IMR-90 (cell line): ENCODE measurements around the gene NKX6-1. TPM values are rescaled to one million over a fixed set of nuclear protein-coding genes. Genes with fewer than 3 reads are reported as not detected.

Experiments used
- ATAC-seq: fragments of 200-7000 bp; cut with Tn5 transposase; 2 replicates; pipeline ENCODE4 v1.9.1; 2020; ENCODE audit warnings: low read depth, mild to moderate bottlenecking, moderate library complexity
- BruUV-seq: library from RNA; stranded (reverse); fragments of 400-500 nt; replicated peaks from 2 replicates; lab custom pipeline; 2021; lab: Mats Ljungman, UMichigan
- CTCF ChIA-PET: fragments of 300-600 bp; formaldehyde crosslinking; extraction: SDS; loops from one replicate; lab custom pipeline; 2021; ENCODE audit warnings: antibody characterized with exemption; lab: Yijun Ruan, JAX
- POLR2A ChIA-PET: fragments of 300-600 bp; sonication (Branson Sonifier 250); formaldehyde crosslinking; loops from one replicate; lab custom pipeline; 2022; ENCODE audit warnings: antibody characterized with exemption; ENCODE audit not compliant: unreplicated experiment; lab: Charles Lee
- DNase-seq: peaks from one replicate; pipeline ENCODE4 v3.0.0; 2013
- H2AFZ ChIP-seq: replicated peaks from 2 replicates; pipeline ENCODE3; 2013; ENCODE audit warnings: low read length, mild to moderate bottlenecking; ENCODE audit not compliant: poor library complexity
- H2AK5ac ChIP-seq: 2 replicates; pipeline ENCODE4 v1.6.1; 2013; ENCODE audit warnings: low read depth, low read length, inconsistent platforms
- H2AK9ac ChIP-seq: replicated peaks from 2 replicates; pipeline ENCODE3; 2013; ENCODE audit warnings: mild to moderate bottlenecking, low read depth, low read length, moderate library complexity; ENCODE audit not compliant: poor library complexity
- H2BK120ac ChIP-seq: 2 replicates; pipeline ENCODE4 v1.6.1; 2013; ENCODE audit warnings: low read depth, low read length, inconsistent platforms
- H2BK15ac ChIP-seq: 3 replicates; pipeline ENCODE4 v1.6.1; 2013; ENCODE audit warnings: low read depth, low read length, inconsistent platforms
- H2BK20ac ChIP-seq: 2 replicates; pipeline ENCODE4 v1.6.1; 2013; ENCODE audit warnings: low read depth, mild to moderate bottlenecking, inconsistent platforms, low read length, moderate library complexity
- H2BK5ac ChIP-seq: 2 replicates; pipeline ENCODE4 v1.6.1; 2013; ENCODE audit warnings: mild to moderate bottlenecking, low read depth, low read length, inconsistent platforms; ENCODE audit not compliant: poor library complexity, severe bottlenecking
- H3K14ac ChIP-seq: replicated peaks from 2 replicates; pipeline ENCODE4 v1.6.1; 2013; ENCODE audit warnings: low read depth, low read length, inconsistent platforms
- H3K18ac ChIP-seq: 2 replicates; pipeline ENCODE4 v1.6.1; 2013; ENCODE audit warnings: low read depth, low read length, control low read depth
- H3K23ac ChIP-seq: 2 replicates; pipeline ENCODE4 v1.6.1; 2013; ENCODE audit warnings: low read depth, low read length, inconsistent platforms
- H3K27ac ChIP-seq: 2 replicates; pipeline ENCODE4 v1.5.1; 2013; ENCODE audit warnings: mild to moderate bottlenecking, control low read depth, low read length; ENCODE audit not compliant: insufficient read depth
- H3K27me3 ChIP-seq: 2 replicates; pipeline ENCODE4 v1.6.1; 2013; ENCODE audit warnings: low read length; ENCODE audit not compliant: control insufficient read depth, insufficient read depth
- H3K36me3 ChIP-seq: 2 replicates; pipeline ENCODE4 v1.6.1; 2013; ENCODE audit warnings: low read length, mixed read lengths; ENCODE audit not compliant: control insufficient read depth, insufficient read depth
- H3K4ac ChIP-seq: 2 replicates; pipeline ENCODE4 v1.6.1; 2013; ENCODE audit warnings: low read depth, low read length, inconsistent platforms
- H3K4me1 ChIP-seq: 2 replicates; pipeline ENCODE4 v1.6.1; 2013; ENCODE audit warnings: low read length, mixed read lengths; ENCODE audit not compliant: control insufficient read depth, insufficient read depth
- H3K4me2 ChIP-seq: 2 replicates; pipeline ENCODE4 v1.6.1; 2013; ENCODE audit warnings: low read depth, mild to moderate bottlenecking, control low read depth, low read length, moderate library complexity
- H3K4me3 ChIP-seq: 2 replicates; pipeline ENCODE4 v1.5.1; 2013; ENCODE audit warnings: low read depth, mild to moderate bottlenecking, control low read depth, low read length, moderate library complexity; ENCODE audit not compliant: insufficient read depth
- H3K56ac ChIP-seq: 2 replicates; pipeline ENCODE4 v1.6.1; 2013; ENCODE audit warnings: low read length, inconsistent platforms; ENCODE audit not compliant: insufficient read depth; ENCODE audit errors: extremely low read depth
- H3K79me1 ChIP-seq, 2 experiments: 2 replicates each; pipeline ENCODE4 v1.6.1; 2013; ENCODE audit warnings: low read length in 2 of 2, inconsistent platforms in 1 of 2, low read depth in 1 of 2
- H3K9ac ChIP-seq: 2 replicates; pipeline ENCODE4 v1.6.1; 2013; ENCODE audit warnings: low read depth, low read length, control low read depth
- H3K9me1 ChIP-seq: 2 replicates; pipeline ENCODE4 v1.6.1; 2013; ENCODE audit warnings: low read length, inconsistent platforms; ENCODE audit not compliant: insufficient read depth
- H3K9me3 ChIP-seq: 2 replicates; pipeline ENCODE4 v1.6.1; 2013; ENCODE audit warnings: low read length; ENCODE audit not compliant: control insufficient read depth, insufficient read depth
- H4K20me1 ChIP-seq: 2 replicates; pipeline ENCODE4 v1.6.1; 2013; ENCODE audit warnings: low read length, inconsistent platforms; ENCODE audit not compliant: insufficient read depth
- H4K5ac ChIP-seq: 2 replicates; pipeline ENCODE4 v1.6.1; 2013; ENCODE audit warnings: mild to moderate bottlenecking, low read depth, low read length, control low read depth
- H4K8ac ChIP-seq, 2 experiments: 2 replicates each; pipeline ENCODE4 v1.6.1; 2013; ENCODE audit warnings: low read depth in 2 of 2, low read length in 2 of 2, control low read depth in 1 of 2, inconsistent platforms in 1 of 2
- H4K91ac ChIP-seq: 2 replicates; pipeline ENCODE4 v1.6.1; 2013; ENCODE audit warnings: low read depth, low read length, inconsistent platforms; ENCODE audit not compliant: insufficient read depth
- BHLHE40 ChIP-seq: fragments of 150-350 bp; IDR thresholded peaks from 2 replicates; pipeline ENCODE4 v1.6.1; 2016; ENCODE audit warnings: mild to moderate bottlenecking, low read depth, low read length
- CEBPB ChIP-seq: IDR thresholded peaks from 2 replicates; pipeline ENCODE4 v1.6.1; 2012; ENCODE audit warnings: low read depth, low read length, improper control_type of control experiment
- CHD1 ChIP-seq: IDR thresholded peaks from 2 replicates; pipeline ENCODE4 v1.6.1; 2012; ENCODE audit warnings: low read depth, low read length, improper control_type of control experiment
- FOS ChIP-seq: fragments of 150-350 bp; IDR thresholded peaks from 2 replicates; pipeline ENCODE4 v1.6.1; 2016; ENCODE audit warnings: low read depth, low read length
- MAFK ChIP-seq: IDR thresholded peaks from 2 replicates; pipeline ENCODE4 v1.6.1; 2012; ENCODE audit warnings: low read depth, low read length, improper control_type of control experiment
- MAZ ChIP-seq: IDR thresholded peaks from 2 replicates; pipeline ENCODE4 v1.6.1; 2012; ENCODE audit warnings: low read depth, mild to moderate bottlenecking, low read length, improper control_type of control experiment, moderate library complexity, borderline replicate concordance
- MXI1 ChIP-seq: IDR thresholded peaks from 2 replicates; pipeline ENCODE4 v1.6.1; 2012; ENCODE audit warnings: low read depth, mild to moderate bottlenecking, low read length, moderate library complexity, borderline replicate concordance
- NFE2L2 ChIP-seq: fragments of 150-350 bp; IDR thresholded peaks from 2 replicates; pipeline ENCODE4 v1.6.1; 2016; ENCODE audit warnings: low read depth, mild to moderate bottlenecking, low read length
- POLR2A ChIP-seq: IDR thresholded peaks from 2 replicates; pipeline ENCODE4 v1.6.1; 2012; ENCODE audit warnings: mild to moderate bottlenecking, low read depth, low read length
- RAD21 ChIP-seq: IDR thresholded peaks from 2 replicates; pipeline ENCODE4 v1.6.1; 2012; ENCODE audit warnings: low read length, improper control_type of control experiment
- RCOR1 ChIP-seq: IDR thresholded peaks from 2 replicates; pipeline ENCODE4 v1.6.1; 2012; ENCODE audit warnings: mild to moderate bottlenecking, low read length, improper control_type of control experiment; ENCODE audit not compliant: insufficient replicate concordance
- RFX5 ChIP-seq: IDR thresholded peaks from 2 replicates; pipeline ENCODE4 v1.8.0; 2012; ENCODE audit warnings: low read depth, mild to moderate bottlenecking, low read length, moderate library complexity
- SMC3 ChIP-seq: fragments of 150-350 bp; IDR thresholded peaks from 2 replicates; pipeline ENCODE4 v1.6.1; 2016; ENCODE audit warnings: low read depth, mild to moderate bottlenecking, antibody characterized with exemption, low read length, moderate library complexity
- WGBS, 2 experiments: methylation state at CpG; one replicate each; pipeline versions ENCODE4 v1.1.5 to v1.1.7; 2013; ENCODE audit warnings: missing lambda C conversion rate in 2 of 2; ENCODE audit not compliant: insufficient read length in 1 of 2; ENCODE audit errors: extremely low coverage in 2 of 2; 5-methylcytosine and 5-hydroxymethylcytosine counted together
- dilution Hi-C: fragments of 300-500 bp; cut with HindIII; formaldehyde crosslinking; loops from one replicate; pipeline ENCODE4 v1.14.3; 2018; ENCODE audit warnings: low sequenced_read_pairs; ENCODE audit not compliant: unreplicated experiment
- in situ Hi-C: fragments of 300-500 bp; cut with MboI; formaldehyde crosslinking; loops from 3 replicates; pipeline ENCODE4 v1.14.3; 2019; ENCODE audit warnings: low sequenced_read_pairs, inconsistent platforms, mixed read lengths
- intact Hi-C: fragments of 100-400 bp; cut with micrococcal nuclease; formaldehyde crosslinking; loops from 2 replicates; pipeline ENCODE4 v1.10.0; 2022
- polyA plus RNA-seq, 3 experiments: library from polyadenylated mRNA; depleted of rRNA; stranded (reverse); fragments of >200 nt; gene quantifications; 2 replicates each; pipeline ENCODE4 v1.2.3, GENCODE V29; 2012; ENCODE audit warnings: low replicate concordance in 1 of 3
- total RNA-seq: library from RNA; depleted of rRNA; stranded (reverse); fragments of >200 nt; gene quantifications from 2 replicates; pipeline ENCODE4 v1.2.3, GENCODE V29; 2012
- TF ChIP-seq, protein P1 (sequence below): fragments of 150-350 bp; IDR thresholded peaks from 2 replicates; pipeline ENCODE4 v1.6.1; 2017; ENCODE audit warnings: mild to moderate bottlenecking, antibody characterized with exemption, low read length, low read depth
- TF ChIP-seq, protein P2 (sequence below): conservative IDR thresholded peaks from 2 replicates; pipeline ENCODE4 v1.5.1; 2012; ENCODE audit warnings: mild to moderate bottlenecking, low read depth, low read length, improper control_type of control experiment
- TF ChIP-seq, protein P3 (sequence below): fragments of 150-350 bp; IDR thresholded peaks from 2 replicates; pipeline ENCODE4 v1.6.1; 2016; ENCODE audit warnings: low read depth, mild to moderate bottlenecking, low read length, moderate library complexity, borderline replicate concordance

NKX6-1 gene
- total and polyA plus RNA-seq, 2 of the 4 experiments (the other 2 are of a cell fraction), result under 0.01 to 0.24 TPM

DNA sequence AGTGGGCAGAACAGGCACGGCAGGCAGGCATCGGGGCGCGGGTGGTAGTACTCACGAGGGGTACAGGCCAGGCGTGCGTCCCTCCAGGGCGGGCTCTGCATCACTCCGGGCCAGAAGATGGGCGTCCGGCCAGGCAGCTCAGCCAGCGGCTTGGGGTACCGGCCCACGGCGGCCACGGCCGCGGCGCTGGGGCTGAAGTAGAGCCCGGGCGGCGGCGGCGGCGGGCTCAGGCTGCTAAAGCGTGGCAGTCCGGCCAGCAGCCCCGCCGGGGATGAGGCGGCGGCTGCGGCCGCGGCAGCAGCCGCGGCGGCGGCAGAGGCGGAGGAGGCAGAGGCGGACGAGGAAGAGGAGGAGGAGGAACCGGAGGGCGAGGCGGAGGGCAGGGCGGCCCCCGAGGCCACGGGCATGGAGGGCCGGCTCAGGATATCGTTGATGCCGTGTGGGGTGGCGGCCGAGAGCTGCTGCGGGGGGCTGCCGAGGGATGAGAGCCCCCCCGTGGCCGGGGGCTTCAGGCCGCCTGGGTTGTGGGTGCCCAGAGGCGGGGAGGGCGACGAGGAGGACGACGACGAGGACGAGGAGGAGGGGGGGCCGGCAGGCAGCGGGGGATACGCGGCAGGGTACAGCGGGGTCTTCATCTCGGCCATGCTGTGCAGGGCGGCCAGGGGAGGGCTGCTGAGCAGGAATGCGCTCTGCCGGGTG, 1.4 kb downstream of the NKX6-1 start:
- H4K20me1 ChIP-seq, result no peaks in the 10 kb centered on the region
- POLR2A ChIA-PET, result interaction anchor here (0.7 kb wide), 1 partner anchor 926 kb away, joined by 6 read pairs; no protein-coding TSS in a partner anchor
- no peak overlapping the region for H3K4ac ChIP-seq
- H2BK5ac ChIP-seq, result no peak overlapping the region
- 1% methylated on average over 28 of the region's 73 CpGs; no CpG with 5 or more reads in 1 of the 2 experiments for WGBS, 2 experiments
- no peak overlapping the region for H2BK15ac ChIP-seq
- no peaks in the 10 kb centered on the region for H3K79me1 ChIP-seq
- H3K4me2 ChIP-seq, result peak overlapping the region; percentile 86
- intact Hi-C loops, result no loop called here
- H2BK20ac ChIP-seq, result no peak overlapping the region
- no peak overlapping the region for H3K27ac ChIP-seq
- no peaks in the 10 kb centered on the region; the same call in 1 of the 2 replicates for H3K4me1 ChIP-seq
- H3K9me3 ChIP-seq, result peaks cover 30% of the 10 kb centered on the region
- H2AK9ac ChIP-seq, result no peak overlapping the region
- no TSS peak for BruUV-seq
- dilution Hi-C loops, result no loop called here
- ATAC-seq, result no peak; the same call in 1 of the 2 replicates
- no peak overlapping the region for H2BK120ac ChIP-seq
- no peak overlapping the region for H4K5ac ChIP-seq
- no peak for DNase-seq
- TF ChIP-seq FOS (no peak), MXI1 (no peak), RCOR1 (no peak), MAFK (no peak), SMC3 (no peak), BHLHE40 (no peak), RFX5 (no peak), NFE2L2 (no peak), CEBPB (no peak), MAZ (no peak), POLR2A (no peak), CHD1 (no peak), RAD21 (no peak)
- TF ChIP-seq, protein P1, sequence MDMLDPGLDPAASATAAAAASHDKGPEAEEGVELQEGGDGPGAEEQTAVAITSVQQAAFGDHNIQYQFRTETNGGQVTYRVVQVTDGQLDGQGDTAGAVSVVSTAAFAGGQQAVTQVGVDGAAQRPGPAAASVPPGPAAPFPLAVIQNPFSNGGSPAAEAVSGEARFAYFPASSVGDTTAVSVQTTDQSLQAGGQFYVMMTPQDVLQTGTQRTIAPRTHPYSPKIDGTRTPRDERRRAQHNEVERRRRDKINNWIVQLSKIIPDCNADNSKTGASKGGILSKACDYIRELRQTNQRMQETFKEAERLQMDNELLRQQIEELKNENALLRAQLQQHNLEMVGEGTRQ, result no peak
- TF ChIP-seq, protein P2, sequence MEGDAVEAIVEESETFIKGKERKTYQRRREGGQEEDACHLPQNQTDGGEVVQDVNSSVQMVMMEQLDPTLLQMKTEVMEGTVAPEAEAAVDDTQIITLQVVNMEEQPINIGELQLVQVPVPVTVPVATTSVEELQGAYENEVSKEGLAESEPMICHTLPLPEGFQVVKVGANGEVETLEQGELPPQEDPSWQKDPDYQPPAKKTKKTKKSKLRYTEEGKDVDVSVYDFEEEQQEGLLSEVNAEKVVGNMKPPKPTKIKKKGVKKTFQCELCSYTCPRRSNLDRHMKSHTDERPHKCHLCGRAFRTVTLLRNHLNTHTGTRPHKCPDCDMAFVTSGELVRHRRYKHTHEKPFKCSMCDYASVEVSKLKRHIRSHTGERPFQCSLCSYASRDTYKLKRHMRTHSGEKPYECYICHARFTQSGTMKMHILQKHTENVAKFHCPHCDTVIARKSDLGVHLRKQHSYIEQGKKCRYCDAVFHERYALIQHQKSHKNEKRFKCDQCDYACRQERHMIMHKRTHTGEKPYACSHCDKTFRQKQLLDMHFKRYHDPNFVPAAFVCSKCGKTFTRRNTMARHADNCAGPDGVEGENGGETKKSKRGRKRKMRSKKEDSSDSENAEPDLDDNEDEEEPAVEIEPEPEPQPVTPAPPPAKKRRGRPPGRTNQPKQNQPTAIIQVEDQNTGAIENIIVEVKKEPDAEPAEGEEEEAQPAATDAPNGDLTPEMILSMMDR, result no peak
- TF ChIP-seq, protein P3, sequence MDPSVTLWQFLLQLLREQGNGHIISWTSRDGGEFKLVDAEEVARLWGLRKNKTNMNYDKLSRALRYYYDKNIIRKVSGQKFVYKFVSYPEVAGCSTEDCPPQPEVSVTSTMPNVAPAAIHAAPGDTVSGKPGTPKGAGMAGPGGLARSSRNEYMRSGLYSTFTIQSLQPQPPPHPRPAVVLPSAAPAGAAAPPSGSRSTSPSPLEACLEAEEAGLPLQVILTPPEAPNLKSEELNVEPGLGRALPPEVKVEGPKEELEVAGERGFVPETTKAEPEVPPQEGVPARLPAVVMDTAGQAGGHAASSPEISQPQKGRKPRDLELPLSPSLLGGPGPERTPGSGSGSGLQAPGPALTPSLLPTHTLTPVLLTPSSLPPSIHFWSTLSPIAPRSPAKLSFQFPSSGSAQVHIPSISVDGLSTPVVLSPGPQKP, result no peak
- no peak overlapping the region for H3K9ac ChIP-seq
- H3K36me3 ChIP-seq, result no peaks in the 10 kb centered on the region
- H3K9me1 ChIP-seq, result no peaks in the 10 kb centered on the region
- H4K91ac ChIP-seq, result no peak overlapping the region
- H3K27me3 ChIP-seq, result peaks cover 86% of the 10 kb centered on the region
- H3K56ac ChIP-seq, result no peak overlapping the region
- peak overlapping the region; percentile 48 for H3K4me3 ChIP-seq
- H3K14ac ChIP-seq, result no peak overlapping the region
- H3K18ac ChIP-seq, result no peak overlapping the region
- no peak overlapping the region for H3K23ac ChIP-seq
- H4K8ac ChIP-seq, result no peak overlapping the region
- CTCF ChIA-PET, result no interaction called here
- in situ Hi-C loops, result no loop called here
- H2AFZ ChIP-seq, result peak overlapping the region; percentile 88
- H2AK5ac ChIP-seq, result no peak overlapping the region
